HEK293 (cell line): ENCODE data around the gene ADH1C.
"Not testable (repeated sequence)": the region's sequence is repeated elsewhere in the genome, so short reads cannot be mapped to it uniquely, and the experiment has no call there.

ENCODE experiments used
- CTCF ChIA-PET: fragments of 350-600 bp; formaldehyde crosslinking; extraction: SDS; loops from one replicate; lab custom pipeline; 2021; ENCODE audit warnings: antibody characterized with exemption; lab: Yijun Ruan, JAX
- POLR2A ChIA-PET: fragments of 300-600 bp; formaldehyde crosslinking; extraction: SDS; loops from one replicate; lab custom pipeline; 2020; ENCODE audit warnings: antibody characterized with exemption, inconsistent platforms; lab: Yijun Ruan, JAX
- H3K27ac ChIP-seq: fragments of 200-500 bp; sonication (Bioruptor generic); 2 replicates; pipeline ENCODE4 v1.5.1; 2014; ENCODE audit warnings: low read depth, low read length, control low read depth, inconsistent platforms; ENCODE audit errors: extremely low read depth
- H3K36me3 ChIP-seq, 2 experiments: fragments of 200-500 bp in 1 of 2; sonication (Bioruptor generic) in 1 of 2; 1 replicate in 1 of 2; 2 replicates in 1 of 2; pipeline ENCODE4 v1.5.1; 2014 to 2017; ENCODE audit warnings: inconsistent platforms in 2 of 2, low read length in 2 of 2; ENCODE audit not compliant: control insufficient read depth in 2 of 2, insufficient read depth in 1 of 2
- H3K4me1 ChIP-seq: fragments of 200-500 bp; sonication (Bioruptor generic); 2 replicates; pipeline ENCODE4 v1.5.1; 2014; ENCODE audit warnings: mild to moderate bottlenecking, low read length, inconsistent platforms; ENCODE audit not compliant: control insufficient read depth, insufficient read depth
- H3K4me3 ChIP-seq: 2 replicates; pipeline ENCODE4 v1.5.1; 2011; ENCODE audit warnings: low read depth, mild to moderate bottlenecking, control low read depth, low read length, moderate library complexity
- H3K9me3 ChIP-seq: fragments of 200-500 bp; sonication (Bioruptor generic); 2 replicates; pipeline ENCODE4 v1.5.1; 2014; ENCODE audit warnings: low read depth, low read length, inconsistent platforms; ENCODE audit not compliant: control insufficient read depth, insufficient read depth
- AEBP2 ChIP-seq: fragments of 450-650 bp; formaldehyde crosslinking; IDR thresholded peaks from 2 replicates; pipeline ENCODE4 v1.5.1; 2016; ENCODE audit warnings: missing biosample characterization, missing genetic modification characterization, borderline replicate concordance
- GFI1B ChIP-seq: fragments of 450-650 bp; formaldehyde crosslinking; IDR thresholded peaks from 2 replicates; pipeline ENCODE4 v1.5.1; 2016; ENCODE audit warnings: missing biosample characterization, missing genetic modification characterization
- KLF10 ChIP-seq: fragments of 450-650 bp; IDR thresholded peaks from 2 replicates; pipeline ENCODE4 v1.5.1; 2018; ENCODE audit warnings: missing biosample characterization, mild to moderate bottlenecking, missing genetic modification characterization
- MYNN ChIP-seq: fragments of 450-650 bp; formaldehyde crosslinking; IDR thresholded peaks from 2 replicates; pipeline ENCODE4 v1.5.1; 2016; ENCODE audit warnings: missing biosample characterization, missing genetic modification characterization, borderline replicate concordance
- PATZ1 ChIP-seq: fragments of 450-650 bp; formaldehyde crosslinking; IDR thresholded peaks from 2 replicates; pipeline ENCODE4 v1.5.1; 2016; ENCODE audit warnings: missing biosample characterization, missing genetic modification characterization
- SCRT2 ChIP-seq: fragments of 450-650 bp; formaldehyde crosslinking; IDR thresholded peaks from 2 replicates; pipeline ENCODE4 v1.5.1; 2016; ENCODE audit warnings: missing biosample characterization, missing genetic modification characterization
- SETDB1 ChIP-seq: IDR thresholded peaks from one replicate; pipeline ENCODE4 v1.6.1; 2017; ENCODE audit warnings: mild to moderate bottlenecking, low read length, moderate library complexity, mixed read lengths; ENCODE audit not compliant: insufficient read length
- ZNF23 ChIP-seq: fragments of 450-650 bp; formaldehyde crosslinking; IDR thresholded peaks from 2 replicates; pipeline ENCODE4 v1.5.1; 2016; ENCODE audit warnings: missing biosample characterization, missing genetic modification characterization, borderline replicate concordance
- ZNF398 ChIP-seq: fragments of 450-650 bp; formaldehyde crosslinking; IDR thresholded peaks from 2 replicates; pipeline ENCODE4 v1.5.1; 2017; ENCODE audit warnings: missing biosample characterization, missing genetic modification characterization
- ZNF521 ChIP-seq: fragments of 450-650 bp; formaldehyde crosslinking; IDR thresholded peaks from 2 replicates; pipeline ENCODE4 v1.5.1; 2017; ENCODE audit warnings: missing biosample characterization, mild to moderate bottlenecking, missing genetic modification characterization
- ZNF639 ChIP-seq: fragments of 450-650 bp; formaldehyde crosslinking; IDR thresholded peaks from 2 replicates; pipeline ENCODE4 v1.5.1; 2016; ENCODE audit warnings: missing biosample characterization, missing genetic modification characterization
- ZNF747 ChIP-seq: fragments of 450-650 bp; formaldehyde crosslinking; IDR thresholded peaks from 2 replicates; pipeline ENCODE4 v1.5.1; 2016; ENCODE audit warnings: missing biosample characterization, missing genetic modification characterization
- ZSCAN5A ChIP-seq: fragments of 450-650 bp; formaldehyde crosslinking; IDR thresholded peaks from 2 replicates; pipeline ENCODE4 v1.5.1; 2016; ENCODE audit warnings: missing biosample characterization, missing genetic modification characterization

The ADH1C gene

GRCh38 chr4:99378876-99379275 lies 26.3 kb upstream of the ADH1C start:
- H3K4me1 ChIP-seq: no peaks in the 10 kb centered on the region
- no peaks in the 10 kb centered on the region for H3K9me3 ChIP-seq
- TF ChIP-seq ZNF521 (tag by site-specific recombination) (no peak), GFI1B (tag by site-specific recombination) (no peak), AEBP2 (tag by site-specific recombination) (no peak), PATZ1 (tag by site-specific recombination) (no peak), ZNF747 (tag by site-specific recombination) (no peak), ZNF23 (tag by site-specific recombination) (no peak), SCRT2 (tag by site-specific recombination) (no peak)
- ChIA-PET CTCF (interaction anchor here (1.4 kb wide), 1 partner anchor 26 kb away, joined by 5 read pairs; no protein-coding TSS in a partner anchor), POLR2A (no interaction called here)
- H3K36me3 ChIP-seq: no peaks in the 10 kb centered on the region
- no peak overlapping the region for H3K27ac ChIP-seq
- no peak overlapping the region for H3K4me3 ChIP-seq

DNA sequence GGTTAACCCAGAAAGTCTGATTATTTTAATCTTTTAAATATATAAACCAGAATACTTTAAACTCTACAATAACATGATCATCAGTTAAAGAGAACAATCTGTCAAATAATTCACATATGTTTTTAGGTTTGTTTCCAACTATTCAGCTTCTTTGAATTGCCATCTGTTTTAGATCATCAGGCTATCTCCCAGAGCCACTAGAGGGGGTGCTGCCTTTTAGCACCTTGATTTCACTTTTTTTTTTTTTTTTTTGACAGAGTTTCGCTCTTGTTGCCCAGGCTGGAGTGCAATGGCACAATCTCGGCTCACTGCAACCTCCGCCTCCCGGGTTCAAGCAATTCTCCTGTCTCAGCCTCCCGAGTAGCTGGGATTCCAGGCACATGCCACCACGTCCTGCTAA lies 24.8 kb upstream of the ADH1C start:
- not testable (repeated sequence) for H3K27ac ChIP-seq, H3K4me1 ChIP-seq, H3K36me3 ChIP-seq, H3K9me3 ChIP-seq, H3K4me3 ChIP-seq
- ChIA-PET POLR2A (interaction anchor here (0.7 kb wide), 1 partner anchor 1225 kb away, joined by 5 read pairs; no protein-coding TSS in a partner anchor), CTCF (interaction anchor here (0.7 kb wide), 1 partner anchor 507 kb away, joined by 3 read pairs; no protein-coding TSS in a partner anchor)

- POLR2A ChIA-PET, H3K9me3 ChIP-seq, H3K36me3 ChIP-seq, CTCF ChIA-PET, H3K27ac ChIP-seq, H3K4me3 ChIP-seq, H3K4me1 ChIP-seq: not testable (repeated sequence)
Measured at GRCh38 chr4:99372464-99372863, 19.9 kb upstream of the ADH1C start.

GRCh38 chr4:99367817-99368216 lies 15.3 kb upstream of the ADH1C start:
- H3K4me3 ChIP-seq, H3K27ac ChIP-seq, H3K36me3 ChIP-seq, H3K9me3 ChIP-seq, H3K4me1 ChIP-seq, POLR2A ChIA-PET: not testable (repeated sequence)
- CTCF ChIA-PET: interaction anchor here (0.8 kb wide), 1 partner anchor 26 kb away, joined by 3 read pairs; no protein-coding TSS in a partner anchor

GRCh38 chr4:99366491-99366890 lies 13.9 kb upstream of the ADH1C start:
- POLR2A ChIA-PET: no interaction called here
- H3K4me3 ChIP-seq: no peak overlapping the region
- no peak for TF ChIP-seq PATZ1 (tag by site-specific recombination)
- no peak for TF ChIP-seq SETDB1
- TF ChIP-seq KLF10: no peak
- TF ChIP-seq ZNF639 (tag by site-specific recombination): no peak
- TF ChIP-seq ZSCAN5A (tag by site-specific recombination): no peak
- no peak for TF ChIP-seq ZNF398 (tag by site-specific recombination)
- no peak for TF ChIP-seq MYNN (tag by site-specific recombination)

More at GRCh38 chr4:99366491-99366890, 13.9 kb upstream of the ADH1C start:
- H3K27ac ChIP-seq: no peak overlapping the region
- no peaks in the 10 kb centered on the region for H3K4me1 ChIP-seq
- CTCF ChIA-PET: no interaction called here
- H3K36me3 ChIP-seq: no peaks in the 10 kb centered on the region
- H3K9me3 ChIP-seq: no peaks in the 10 kb centered on the region
